Liver (tissue), 9 donors: Measurements from ENCODE around the gene DCLK2. TPM values are rescaled to one million over a fixed set of nuclear protein-coding genes. Genes with fewer than 3 reads are reported as not detected.

Experiments used
- DNase-seq: peaks from one replicate; pipeline ENCODE4 v3.0.0-alpha.2; 2017; ENCODE audit warnings: low spot score
- H3K27ac ChIP-seq, 2 donors: one replicate each; pipeline ENCODE4 v1.7.0; 2013; ENCODE audit warnings: inconsistent platforms in 2 of 2, low read length in 2 of 2, control low read depth in 1 of 2, low read depth in 1 of 2, mild to moderate bottlenecking in 1 of 2
- H3K27me3 ChIP-seq, 4 donors: one replicate each; pipeline versions ENCODE4 v1.6.1 to v1.7.0; 2013; ENCODE audit warnings: low read length in 3 of 4, inconsistent platforms in 1 of 4, mild to moderate bottlenecking in 1 of 4, moderate library complexity in 1 of 4; ENCODE audit not compliant: control insufficient read depth in 4 of 4, insufficient read depth in 4 of 4
- H3K36me3 ChIP-seq, 4 donors: one replicate each; pipeline versions ENCODE4 v1.6.1 to v1.7.0; 2013; ENCODE audit warnings: low read length in 3 of 4, mild to moderate bottlenecking in 3 of 4, low read depth in 1 of 4, moderate library complexity in 1 of 4; ENCODE audit not compliant: control insufficient read depth in 4 of 4, insufficient read depth in 3 of 4
- H3K4me1 ChIP-seq, 4 donors: one replicate each; pipeline versions ENCODE4 v1.6.1 to v1.7.0; 2013; ENCODE audit warnings: low read length in 3 of 4, mild to moderate bottlenecking in 3 of 4, moderate library complexity in 1 of 4; ENCODE audit not compliant: control insufficient read depth in 4 of 4, insufficient read depth in 4 of 4
- H3K4me3 ChIP-seq, 3 donors: one replicate each; pipeline versions ENCODE4 v1.6.1 to v1.7.0; 2013; ENCODE audit warnings: low read length in 3 of 3, control low read depth in 1 of 3, low read depth in 1 of 3, mild to moderate bottlenecking in 1 of 3
- H3K9ac ChIP-seq, 2 donors: one replicate each; pipeline ENCODE4 v1.7.0; 2013; ENCODE audit warnings: low read length in 2 of 2, mild to moderate bottlenecking in 2 of 2, moderate library complexity in 2 of 2, control low read depth in 1 of 2, low read depth in 1 of 2
- H3K9me3 ChIP-seq, 4 donors: one replicate each; pipeline versions ENCODE4 v1.6.1 to v1.7.0; 2013; ENCODE audit warnings: low read length in 3 of 4; ENCODE audit not compliant: control insufficient read depth in 4 of 4
- ATF3 ChIP-seq: IDR thresholded peaks from 2 replicates; pipeline ENCODE4 v1.6.1; 2016; ENCODE audit warnings: antibody characterized with exemption
- CTCF ChIP-seq: fragments of 150-350 bp; IDR thresholded peaks from 2 replicates; pipeline ENCODE4 v1.5.1; 2017; ENCODE audit warnings: improper control_type of control experiment, low read depth, low read length; ENCODE audit not compliant: missing input control
- EGR1 ChIP-seq, 2 donors: IDR thresholded peaks; 2 replicates each; pipeline ENCODE4 v1.6.1; 2016 to 2018; ENCODE audit warnings: antibody characterized with exemption in 2 of 2, low read depth in 2 of 2
- FOXA1 ChIP-seq: IDR thresholded peaks from 2 replicates; pipeline ENCODE4 v1.6.1; 2016; ENCODE audit warnings: antibody characterized with exemption
- FOXA2 ChIP-seq: IDR thresholded peaks from 2 replicates; pipeline ENCODE4 v1.6.1; 2016; ENCODE audit warnings: antibody characterized with exemption
- GABPA ChIP-seq, 2 donors: IDR thresholded peaks in 1 of 2; conservative IDR thresholded peaks in 1 of 2; 2 replicates each; pipeline ENCODE4 v1.6.1; 2016; ENCODE audit warnings: antibody characterized with exemption in 2 of 2, mild to moderate bottlenecking in 1 of 2, moderate library complexity in 1 of 2
- HNF4A ChIP-seq, 2 donors: conservative IDR thresholded peaks; 2 replicates each; pipeline ENCODE4 v1.6.1; 2016; ENCODE audit warnings: antibody characterized with exemption in 2 of 2, mild to moderate bottlenecking in 2 of 2
- HNF4G ChIP-seq: IDR thresholded peaks from 2 replicates; pipeline ENCODE4 v1.6.1; 2016; ENCODE audit warnings: antibody characterized with exemption
- JUND ChIP-seq, 2 donors: IDR thresholded peaks; 2 replicates each; pipeline ENCODE4 v1.6.1; 2016; ENCODE audit warnings: antibody characterized with exemption in 2 of 2
- MAX ChIP-seq: IDR thresholded peaks from 2 replicates; pipeline ENCODE4 v1.6.1; 2016; ENCODE audit warnings: antibody characterized with exemption
- NR2F2 ChIP-seq: IDR thresholded peaks from 2 replicates; pipeline ENCODE4 v1.6.1; 2016; ENCODE audit warnings: antibody characterized with exemption
- RAD21 ChIP-seq, 2 donors: IDR thresholded peaks; 2 replicates each; pipeline ENCODE4 v1.6.1; 2016; ENCODE audit warnings: antibody characterized with exemption in 2 of 2, mild to moderate bottlenecking in 2 of 2
- REST ChIP-seq: IDR thresholded peaks from 2 replicates; pipeline ENCODE4 v1.6.1; 2016; ENCODE audit warnings: antibody characterized with exemption, mild to moderate bottlenecking
- SP1 ChIP-seq: IDR thresholded peaks from 2 replicates; pipeline ENCODE4 v1.6.1; 2018; ENCODE audit warnings: antibody characterized with exemption, mild to moderate bottlenecking
- TAF1 ChIP-seq: conservative IDR thresholded peaks from 2 replicates; pipeline ENCODE4 v1.6.1; 2016; ENCODE audit warnings: antibody characterized with exemption, mild to moderate bottlenecking
- YY1 ChIP-seq: IDR thresholded peaks from 2 replicates; pipeline ENCODE4 v1.6.1; 2016; ENCODE audit warnings: antibody characterized with exemption, mild to moderate bottlenecking
- ZBTB33 ChIP-seq: IDR thresholded peaks from 2 replicates; pipeline ENCODE4 v1.6.1; 2016; ENCODE audit warnings: antibody characterized with exemption
- WGBS: extraction: QIAGEN DNeasy Blood & Tissue Kit; methylation state at CpG from one replicate; pipeline ENCODE4 v1.1.7; 2013; 5-methylcytosine and 5-hydroxymethylcytosine counted together
- polyA plus RNA-seq, 2 donors: library from polyadenylated mRNA; stranded (reverse) in 1 of 2; unstranded in 1 of 2; fragments of 200-250 nt in 1 of 2; fragments of >200 nt in 1 of 2; fragmentation: Nextera tagmentation in 1 of 2; extraction: Ambion mirVana in 1 of 2; gene quantifications; one replicate each; pipeline versions ENCODE4 v1.2.1 to v1.2.3, GENCODE V29; 2013 to 2015
- total RNA-seq, 2 donors: library from RNA; depleted of rRNA; stranded (reverse); fragments of >200 nt; gene quantifications; one replicate each; pipeline ENCODE4 v1.2.3, GENCODE V29; 2014
- donor health status: healthy.
- donor health status: healthy.
- donor health status: healthy.
- donor health status: healthy.
- donor health status: healthy.

The DCLK2 gene
- total and polyA plus RNA-seq, 4 donors: 0.14 to 1.7 (median 0.50) TPM

- Histone ChIP-seq H3K4me1 (no peaks in the 10 kb centered on the region), H3K9ac (no peak overlapping the region), H3K27me3 (no peaks in the 10 kb centered on the region), H3K27ac (no peak overlapping the region), H3K4me3 (no peak overlapping the region), H3K36me3 (no peaks in the 10 kb centered on the region), H3K9me3 (no peaks in the 10 kb centered on the region)
- DNase-seq: peak; percentile 56
- WGBS: 85% methylated on average over 6 of the region's 6 CpGs
- TF ChIP-seq REST: no peak
- TF ChIP-seq CTCF: peak; percentile 38
- peak; percentile 65 to 79 for TF ChIP-seq RAD21 (IDR thresholded peaks at IDR 0.05)
Observed at GRCh38 chr4:150209140-150209829, 131.0 kb downstream of the DCLK2 start.

GRCh38 chr4:150211016-150211415, 132.8 kb downstream of the DCLK2 start:
- Histone ChIP-seq H3K9me3 (no peaks in the 10 kb centered on the region), H3K9ac (no peak overlapping the region), H3K27ac (no peak overlapping the region), H3K4me3 (no peak overlapping the region), H3K27me3 (no peaks in the 10 kb centered on the region), H3K36me3 (no peaks in the 10 kb centered on the region), H3K4me1 (no peaks in the 10 kb centered on the region)
- TF ChIP-seq RAD21 (IDR thresholded peaks at IDR 0.05) (no peak), FOXA2 (no peak), EGR1 (IDR thresholded peaks at IDR 0.05; ENCODE audit: low read depth in 2 of 2) (no peak), ATF3 (no peak), HNF4A (conservative IDR thresholded peaks at IDR 0.05) (no peak), MAX (no peak), NR2F2 (no peak), FOXA1 (no peak), SP1 (no peak), HNF4G (no peak), CTCF (no peak), JUND (IDR thresholded peaks at IDR 0.05) (no peak), ZBTB33 (no peak), YY1 (no peak), GABPA (IDR thresholded peaks at IDR 0.05 in 1 of 2, conservative IDR thresholded peaks at IDR 0.05 in 1 of 2) (no peak), TAF1 (no peak)
- no peak for DNase-seq
- WGBS: 80% methylated on average over 6 of the region's 6 CpGs
